SK-N-MC (cell line): ENCODE results near the gene CHMP2A.

ENCODE experiments used
- EZH2 ChIP-seq: fragments of 200-600 bp; sonication (generic); IDR thresholded peaks from one replicate; pipeline ENCODE4 v1.6.1; 2017; ENCODE audit warnings: antibody characterized with exemption
- POLR2AphosphoS5 ChIP-seq: IDR thresholded peaks from 2 replicates; pipeline ENCODE4 v1.6.1; 2012; ENCODE audit warnings: mild to moderate bottlenecking, low read depth, low read length, borderline replicate concordance

- TF ChIP-seq EZH2 (no peak), POLR2AphosphoS5 (0 out of 2 replicates have a peak, but pooled peaks have one; percentile 24)
These were observed 6.6 kb upstream of the CHMP2A start for GRCh38 chr19:58561373-58562121.
